ENCODE data around the gene MMP24. TPM values are rescaled to one million over a fixed set of nuclear protein-coding genes. Genes with fewer than 3 reads are reported as not detected.
"Not testable (repeated sequence)": the region's sequence is repeated elsewhere in the genome, so short reads cannot be mapped to it uniquely, and the experiment has no call there.

MMP24 gene
- total RNA-seq, 1 experiment from 2014 or later: 0.91 TPM

DNA sequence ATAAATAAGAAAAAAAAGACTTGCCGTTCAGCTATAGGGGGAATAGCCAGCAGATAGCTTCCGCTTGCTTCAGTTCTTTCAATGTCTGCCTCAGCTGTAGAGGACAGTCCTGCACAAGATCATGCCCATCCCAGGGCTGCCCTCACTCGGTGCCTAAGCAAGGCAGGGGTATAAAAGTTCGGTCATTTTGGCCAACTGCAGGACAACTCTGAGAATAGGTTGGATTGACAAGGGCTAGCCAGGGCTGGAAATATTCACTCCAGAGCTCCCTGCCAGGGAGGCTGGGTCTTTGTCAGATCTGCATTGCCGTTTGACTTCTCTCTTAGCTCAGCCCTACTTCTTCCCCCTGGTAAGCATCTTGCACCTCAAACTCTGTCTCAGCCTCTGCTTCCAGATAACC is 46.2 kb upstream of the MMP24 start:
- no TSS peak for BruUV-seq (replicated peaks)
- no peak overlapping the region for H3K27ac ChIP-seq (ENCODE audit: low read length)
- no peak for TF ChIP-seq EZH2phosphoT487 (IDR thresholded peaks at IDR 0.05; ENCODE audit: borderline replicate concordance, low read length)
- no peak for TF ChIP-seq EZH2 (IDR thresholded peaks at IDR 0.05; ENCODE audit: low read length, unreplicated experiment)
- TF ChIP-seq, protein P1, sequence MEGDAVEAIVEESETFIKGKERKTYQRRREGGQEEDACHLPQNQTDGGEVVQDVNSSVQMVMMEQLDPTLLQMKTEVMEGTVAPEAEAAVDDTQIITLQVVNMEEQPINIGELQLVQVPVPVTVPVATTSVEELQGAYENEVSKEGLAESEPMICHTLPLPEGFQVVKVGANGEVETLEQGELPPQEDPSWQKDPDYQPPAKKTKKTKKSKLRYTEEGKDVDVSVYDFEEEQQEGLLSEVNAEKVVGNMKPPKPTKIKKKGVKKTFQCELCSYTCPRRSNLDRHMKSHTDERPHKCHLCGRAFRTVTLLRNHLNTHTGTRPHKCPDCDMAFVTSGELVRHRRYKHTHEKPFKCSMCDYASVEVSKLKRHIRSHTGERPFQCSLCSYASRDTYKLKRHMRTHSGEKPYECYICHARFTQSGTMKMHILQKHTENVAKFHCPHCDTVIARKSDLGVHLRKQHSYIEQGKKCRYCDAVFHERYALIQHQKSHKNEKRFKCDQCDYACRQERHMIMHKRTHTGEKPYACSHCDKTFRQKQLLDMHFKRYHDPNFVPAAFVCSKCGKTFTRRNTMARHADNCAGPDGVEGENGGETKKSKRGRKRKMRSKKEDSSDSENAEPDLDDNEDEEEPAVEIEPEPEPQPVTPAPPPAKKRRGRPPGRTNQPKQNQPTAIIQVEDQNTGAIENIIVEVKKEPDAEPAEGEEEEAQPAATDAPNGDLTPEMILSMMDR (conservative IDR thresholded peaks at IDR 0.05; ENCODE audit: low read depth, low read length): no peak
- H3K9me2 ChIP-seq (replicated peaks; ENCODE audit: low read length): no peaks in the 10 kb centered on the region
- no peak overlapping the region for H3K4me2 ChIP-seq (ENCODE audit: low read length)
- no peaks in the 10 kb centered on the region for H3K79me2 ChIP-seq (ENCODE audit: low read length)
- ChIA-PET CTCF (no interaction called here), POLR2A (ENCODE audit: unreplicated experiment) (no interaction called here)
- DNase-seq (no peak), ATAC-seq (no peak)
- no peaks in the 10 kb centered on the region for H3K36me3 ChIP-seq (ENCODE audit: low read depth, low read length)
- intact Hi-C loops (cut with micrococcal nuclease): no loop called here
- H3K4me3 ChIP-seq (ENCODE audit: low read length): no peak overlapping the region
- no peaks in the 10 kb centered on the region for H3K4me1 ChIP-seq (ENCODE audit: insufficient read depth, low read length)
- no peaks in the 10 kb centered on the region for H3K9me3 ChIP-seq (ENCODE audit: low read length)
- H3F3A ChIP-seq (ENCODE audit: low read length, unreplicated experiment): no peaks in the 10 kb centered on the region
- H4K20me1 ChIP-seq (ENCODE audit: low read length): no peaks in the 10 kb centered on the region
- H2AFZ ChIP-seq (ENCODE audit: low read length): no peak overlapping the region
- no peak overlapping the region for H3K9ac ChIP-seq (ENCODE audit: low read length)
- H3K27me3 ChIP-seq (ENCODE audit: low read length): no peaks in the 10 kb centered on the region

DNA sequence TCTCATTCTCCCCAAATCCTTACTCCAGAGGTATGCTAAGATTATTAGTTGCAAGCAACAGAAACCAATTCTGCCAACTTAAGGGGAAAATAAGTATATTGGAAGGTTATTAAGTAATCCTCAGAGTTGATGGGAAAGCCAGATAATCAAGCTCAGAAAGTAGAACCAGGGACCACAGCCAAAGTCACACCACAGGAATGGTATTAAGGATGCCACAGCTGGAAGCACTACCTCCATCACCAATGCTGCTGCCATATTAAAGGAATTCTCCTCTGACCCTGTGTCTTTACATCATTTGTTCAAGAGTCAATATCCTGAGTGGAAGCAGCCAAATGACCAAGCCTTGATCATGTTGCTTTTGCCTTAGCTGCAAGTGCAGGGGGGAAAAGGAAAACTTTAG is 44.8 kb upstream of the MMP24 start:
- Histone ChIP-seq H3K27me3 (ENCODE audit: low read length) (no peaks in the 10 kb centered on the region), H3K9ac (ENCODE audit: low read length) (no peak overlapping the region), H3K4me2 (ENCODE audit: low read length) (no peak overlapping the region), H3K36me3 (ENCODE audit: low read depth, low read length) (no peaks in the 10 kb centered on the region), H3K9me3 (ENCODE audit: low read length) (no peaks in the 10 kb centered on the region), H4K20me1 (ENCODE audit: low read length) (no peaks in the 10 kb centered on the region), H3K79me2 (ENCODE audit: low read length) (no peaks in the 10 kb centered on the region), H3K4me1 (ENCODE audit: insufficient read depth, low read length) (no peaks in the 10 kb centered on the region), H2AFZ (ENCODE audit: low read length) (no peak overlapping the region), H3K4me3 (ENCODE audit: low read length) (no peak overlapping the region), H3F3A (ENCODE audit: low read length, unreplicated experiment) (no peaks in the 10 kb centered on the region), H3K9me2 (replicated peaks; ENCODE audit: low read length) (no peaks in the 10 kb centered on the region), H3K27ac (ENCODE audit: low read length) (no peak overlapping the region)
- intact Hi-C loops (cut with micrococcal nuclease): no loop called here
- no TSS peak for BruUV-seq (replicated peaks)
- POLR2A ChIA-PET (ENCODE audit: unreplicated experiment): no interaction called here
- ATAC-seq (no peak), DNase-seq (no peak)
- CTCF ChIA-PET: no interaction called here
- TF ChIP-seq EZH2phosphoT487 (IDR thresholded peaks at IDR 0.05; ENCODE audit: borderline replicate concordance, low read length) (no peak), EZH2 (IDR thresholded peaks at IDR 0.05; ENCODE audit: low read length, unreplicated experiment) (no peak)
- TF ChIP-seq, protein P1 (conservative IDR thresholded peaks at IDR 0.05; ENCODE audit: low read depth, low read length): no peak

DNA sequence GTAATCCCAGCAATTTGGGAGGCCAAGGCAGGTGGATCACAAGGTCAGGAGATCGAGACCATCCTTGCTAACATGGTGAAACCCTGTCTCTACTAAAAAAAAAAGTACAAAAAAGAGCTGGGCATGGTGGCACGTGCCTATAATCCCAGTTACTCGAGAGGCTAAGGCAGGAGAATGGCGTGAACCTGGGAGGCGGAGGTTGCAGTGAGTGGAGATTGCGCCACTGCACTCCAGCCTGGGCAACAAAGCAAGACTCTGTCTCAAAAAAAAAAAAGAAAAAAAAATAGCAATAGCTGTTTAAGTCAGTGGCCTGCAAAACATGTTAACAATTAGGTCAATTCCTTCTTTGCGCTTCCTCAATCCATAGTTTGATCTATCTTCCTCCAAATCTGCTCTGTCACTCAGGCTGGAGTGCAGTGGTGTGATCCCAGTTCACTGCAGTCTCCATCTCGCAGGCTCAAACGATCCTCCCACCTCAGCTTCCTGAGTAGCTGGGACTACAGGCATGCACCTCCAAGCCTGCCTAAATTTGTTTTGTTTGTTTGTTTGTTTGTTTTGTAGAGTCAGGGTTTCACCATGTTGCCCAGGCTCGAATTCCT is 39.7 kb upstream of the MMP24 start:
- H2AFZ ChIP-seq (ENCODE audit: low read length); POLR2A ChIA-PET (ENCODE audit: unreplicated experiment); H4K20me1 ChIP-seq (ENCODE audit: low read length); H3K9me3 ChIP-seq (ENCODE audit: low read length); H3K4me3 ChIP-seq (ENCODE audit: low read length); H3K27me3 ChIP-seq (ENCODE audit: low read length); H3K79me2 ChIP-seq (ENCODE audit: low read length); H3K4me1 ChIP-seq (ENCODE audit: insufficient read depth, low read length); H3K9me2 ChIP-seq (replicated peaks; ENCODE audit: low read length); H3K4me2 ChIP-seq (ENCODE audit: low read length); BruUV-seq (replicated peaks); H3K36me3 ChIP-seq (ENCODE audit: low read depth, low read length); ATAC-seq; H3K9ac ChIP-seq (ENCODE audit: low read length); H3K27ac ChIP-seq (ENCODE audit: low read length); H3F3A ChIP-seq (ENCODE audit: low read length, unreplicated experiment); DNase-seq; intact Hi-C loops (cut with micrococcal nuclease): not testable (repeated sequence)
- CTCF ChIA-PET: interaction anchor here (0.6 kb wide), 2 partner anchors 13 to 952 kb away, joined by 3 read pairs; no protein-coding TSS in a partner anchor

Data from PC-3 (cell line).